DMS153 (cell line): ENCODE data around the gene PUS10.
"Not testable (repeated sequence)": the region's sequence is repeated elsewhere in the genome, so short reads cannot be mapped to it uniquely, and the experiment has no call there.

Experiments
- DNase-seq: peaks from one replicate; lab custom pipeline; 2025; lab: John Stamatoyannopoulos, UW

PUS10 gene, protein sequence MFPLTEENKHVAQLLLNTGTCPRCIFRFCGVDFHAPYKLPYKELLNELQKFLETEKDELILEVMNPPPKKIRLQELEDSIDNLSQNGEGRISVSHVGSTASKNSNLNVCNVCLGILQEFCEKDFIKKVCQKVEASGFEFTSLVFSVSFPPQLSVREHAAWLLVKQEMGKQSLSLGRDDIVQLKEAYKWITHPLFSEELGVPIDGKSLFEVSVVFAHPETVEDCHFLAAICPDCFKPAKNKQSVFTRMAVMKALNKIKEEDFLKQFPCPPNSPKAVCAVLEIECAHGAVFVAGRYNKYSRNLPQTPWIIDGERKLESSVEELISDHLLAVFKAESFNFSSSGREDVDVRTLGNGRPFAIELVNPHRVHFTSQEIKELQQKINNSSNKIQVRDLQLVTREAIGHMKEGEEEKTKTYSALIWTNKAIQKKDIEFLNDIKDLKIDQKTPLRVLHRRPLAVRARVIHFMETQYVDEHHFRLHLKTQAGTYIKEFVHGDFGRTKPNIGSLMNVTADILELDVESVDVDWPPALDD

DNA sequence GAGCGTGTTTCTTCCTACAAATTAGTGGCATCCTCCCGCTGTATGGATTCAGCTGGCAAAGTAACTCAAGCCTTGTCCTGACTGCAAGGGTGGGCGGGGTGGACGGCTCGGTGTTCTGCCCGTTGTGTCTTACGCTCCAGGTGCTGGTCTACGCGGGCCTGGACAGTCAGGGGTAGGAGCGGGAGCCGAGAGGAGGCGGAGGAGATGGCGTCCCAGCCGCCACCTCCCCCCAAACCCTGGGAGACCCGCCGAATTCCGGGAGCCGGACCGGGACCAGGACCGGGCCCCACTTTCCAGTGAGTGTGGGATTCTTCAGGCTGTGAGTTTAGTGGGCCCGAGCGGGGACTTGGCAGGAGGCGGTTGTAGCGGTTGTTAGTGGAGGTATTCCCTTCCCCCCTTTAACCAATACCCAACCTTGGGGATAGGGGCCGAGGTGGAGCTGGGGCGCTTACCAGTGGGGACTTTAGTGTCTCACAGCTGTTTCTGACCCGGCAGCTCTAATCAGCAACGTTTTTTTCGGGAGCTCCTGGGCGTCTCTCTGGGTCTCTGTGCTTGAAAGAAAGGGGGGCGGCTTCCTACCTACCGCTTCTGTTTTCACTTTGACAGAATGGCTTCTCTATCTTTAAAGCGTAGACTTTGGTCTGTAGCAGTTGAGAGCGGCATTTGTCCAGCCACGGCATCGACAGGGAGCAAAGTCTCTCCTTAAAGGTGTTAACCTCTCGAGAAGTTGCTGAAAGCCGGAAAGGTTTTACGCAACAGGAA is at the start of gene PUS10, which contains the start of gene PEX13:
Gene PUS10 (minus strand): TSS at position 700 of the 762 bp plus-strand sequence. CDS start 6,365 bp downstream, outside the sequence.
Gene PEX13 (plus strand): TSS at position 165 of the 762 bp plus-strand sequence. CDS start 40 bp downstream, at position 205.
- peak; percentile 66 for DNase-seq

DNA sequence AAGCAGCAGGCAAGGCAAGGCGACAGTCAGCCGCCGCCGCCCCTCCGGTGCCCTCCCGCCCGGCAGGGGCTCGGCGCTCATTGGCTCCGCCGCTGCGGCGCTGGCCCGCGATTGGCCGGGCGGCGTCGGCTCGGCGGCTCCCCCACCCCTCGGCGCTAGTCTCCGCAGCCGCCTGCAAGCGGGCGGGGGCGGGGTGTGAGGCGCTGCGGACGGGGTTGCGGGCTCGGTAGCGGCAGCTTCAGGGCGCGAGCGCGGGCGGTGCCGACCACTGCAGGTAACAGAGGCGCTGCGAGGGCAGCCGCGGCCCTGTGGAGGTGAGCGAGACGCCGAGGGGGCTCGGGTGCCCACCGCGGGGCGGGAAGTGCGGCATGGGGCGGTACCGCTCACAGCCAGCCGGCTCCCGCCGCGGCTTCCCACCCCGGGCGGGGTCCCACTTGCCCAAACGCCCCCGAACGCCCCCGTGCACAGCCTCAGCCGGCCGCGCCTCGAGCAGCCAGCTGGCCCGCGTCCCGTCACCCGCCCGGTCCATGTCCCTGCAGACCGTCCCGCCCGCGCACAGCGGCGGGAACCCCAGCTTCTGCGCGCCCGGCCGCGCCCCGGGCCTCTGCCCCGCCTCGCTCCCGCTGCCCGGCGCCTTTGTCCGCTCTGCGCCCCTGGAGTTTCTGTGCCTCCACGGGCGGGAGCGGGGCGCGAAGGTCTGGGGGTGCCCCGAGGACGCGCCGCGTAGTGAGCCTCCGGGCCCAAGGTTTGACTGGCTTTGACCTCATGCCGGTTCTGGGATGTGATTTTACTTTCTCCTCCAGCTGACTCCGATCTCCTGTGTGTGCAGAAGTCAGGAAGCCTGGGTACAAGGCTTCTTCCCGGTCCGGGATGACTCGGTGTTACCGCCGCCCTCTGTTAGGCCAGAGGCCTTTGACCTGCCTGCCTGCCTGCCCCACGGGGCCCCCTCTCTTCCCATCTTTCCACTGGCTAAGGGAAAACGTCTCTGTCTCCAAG is 48.0 kb upstream of the PUS10 start, which contains the start of gene SANBR:
Gene SANBR (plus strand): TSS at position 158 of the 996 bp plus-strand sequence. CDS start 4,480 bp downstream, outside the sequence.
- DNase-seq: peak; percentile 85

DNA sequence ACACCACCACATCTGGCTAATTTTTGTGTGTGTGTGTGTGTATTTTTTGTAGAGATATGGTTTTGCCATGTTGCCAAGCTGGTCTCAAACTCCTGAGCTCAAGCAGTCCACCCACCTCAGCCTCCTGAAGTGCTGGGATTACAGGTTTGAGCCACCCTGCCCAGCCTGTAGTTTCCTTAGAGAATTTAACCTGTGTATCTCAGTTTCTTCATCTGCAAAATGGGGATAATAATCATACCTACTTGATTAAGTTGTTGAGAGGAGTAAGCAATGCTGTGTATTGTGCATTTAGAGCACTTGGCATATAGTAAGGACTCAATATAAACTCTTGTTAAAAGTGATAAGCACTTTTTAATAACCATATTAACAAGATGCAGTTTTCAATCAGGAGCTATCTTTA is 41.3 kb upstream of the PUS10 start:
- DNase-seq: no peak

DNA sequence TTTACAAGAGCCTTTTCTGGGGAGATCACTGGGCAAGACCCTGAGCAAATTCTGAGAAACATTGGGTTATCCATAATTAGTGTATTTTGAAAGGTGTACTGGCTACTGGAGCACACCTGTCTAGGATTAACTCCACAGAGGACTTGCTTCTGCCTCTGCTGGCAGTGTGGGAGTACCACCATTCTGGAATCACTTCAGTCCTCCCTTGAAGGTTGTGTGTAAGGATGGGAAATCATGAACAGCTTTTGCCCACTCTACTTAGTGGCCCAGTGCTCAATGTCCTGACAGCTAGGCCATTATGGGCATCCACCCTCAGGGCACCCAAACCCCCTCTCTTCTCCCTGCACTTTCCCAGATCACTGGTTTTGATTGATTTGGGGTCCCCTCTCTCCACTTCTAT is 39.5 kb upstream of the PUS10 start:
- no peak for DNase-seq

DNA sequence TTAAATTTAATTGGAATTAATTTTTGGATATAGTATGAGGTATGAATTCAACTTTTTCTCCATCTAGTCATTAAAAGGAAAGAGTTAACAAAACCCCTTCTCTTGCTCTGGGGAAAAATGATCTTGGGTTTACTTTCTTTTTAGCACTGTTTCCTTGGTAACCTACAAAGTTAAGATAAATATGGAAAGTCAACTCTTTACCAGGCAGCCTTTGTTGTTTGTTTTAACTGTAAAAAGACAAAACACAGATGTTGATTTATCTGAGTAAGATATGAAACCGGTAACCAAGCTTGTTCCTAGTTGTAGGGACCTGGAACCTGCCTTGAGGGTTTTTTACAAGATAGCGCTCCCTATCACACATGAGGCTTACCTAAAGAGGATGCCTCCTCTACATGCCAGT is 37.5 kb upstream of the PUS10 start:
- DNase-seq: no peak

DNA sequence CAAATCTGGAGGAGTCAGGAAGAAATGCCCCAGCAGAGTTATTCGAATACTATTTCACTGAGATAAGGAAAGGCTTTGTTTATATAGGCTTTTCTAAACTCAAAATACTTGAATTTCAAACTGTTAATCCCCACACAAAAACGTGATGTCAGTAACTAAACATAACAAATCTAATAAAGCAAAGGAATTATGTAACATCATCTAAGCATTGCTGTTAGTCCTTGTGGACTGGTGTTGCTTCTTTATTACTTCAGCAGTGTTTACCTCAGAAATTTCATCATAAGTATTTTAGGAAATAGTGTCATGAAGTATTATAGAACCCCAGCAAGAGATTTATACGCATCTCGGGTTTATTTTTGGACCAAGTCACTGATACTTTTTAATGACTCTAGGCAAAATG is 27.9 kb upstream of the PUS10 start:
- DNase-seq: no peak

DNA sequence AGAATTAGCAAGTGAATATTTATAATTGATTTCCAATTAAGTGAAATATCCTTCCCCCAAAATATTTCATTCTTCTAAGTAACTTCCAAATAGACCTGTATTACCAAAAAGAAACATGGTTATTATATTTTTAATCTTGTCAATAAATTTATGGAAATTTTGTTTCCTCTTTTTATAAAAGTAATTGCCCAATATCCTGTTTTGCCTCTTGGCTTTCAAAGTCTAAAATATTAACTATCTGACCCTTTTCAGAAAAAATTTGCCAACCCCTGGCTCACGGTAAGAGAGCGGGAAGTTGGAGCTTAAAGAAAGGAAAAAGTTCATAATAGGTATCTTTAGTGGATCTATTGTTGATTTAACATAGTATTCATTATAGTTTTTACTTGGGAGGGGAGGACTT is 27.2 kb upstream of the PUS10 start:
- no peak for DNase-seq

DNA sequence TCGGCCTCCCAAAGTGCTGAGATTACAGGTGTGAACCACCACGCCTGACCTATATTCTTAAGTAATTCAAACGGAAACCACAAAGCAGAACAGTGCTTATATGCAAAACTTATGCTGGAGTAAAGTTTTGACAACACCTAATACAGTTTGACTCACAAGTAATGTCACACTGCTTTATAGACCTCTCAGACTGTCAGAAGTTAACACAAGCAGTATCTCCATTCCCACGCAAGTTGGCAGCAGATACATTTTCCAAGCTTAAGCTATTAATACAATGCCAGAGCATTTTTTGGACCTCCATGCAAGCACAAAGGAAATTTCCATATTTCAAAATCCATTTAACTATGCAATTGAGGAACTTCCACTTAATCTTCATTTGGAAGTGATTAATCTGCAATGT is 26.6 kb upstream of the PUS10 start:
- DNase-seq: no peak

DNA sequence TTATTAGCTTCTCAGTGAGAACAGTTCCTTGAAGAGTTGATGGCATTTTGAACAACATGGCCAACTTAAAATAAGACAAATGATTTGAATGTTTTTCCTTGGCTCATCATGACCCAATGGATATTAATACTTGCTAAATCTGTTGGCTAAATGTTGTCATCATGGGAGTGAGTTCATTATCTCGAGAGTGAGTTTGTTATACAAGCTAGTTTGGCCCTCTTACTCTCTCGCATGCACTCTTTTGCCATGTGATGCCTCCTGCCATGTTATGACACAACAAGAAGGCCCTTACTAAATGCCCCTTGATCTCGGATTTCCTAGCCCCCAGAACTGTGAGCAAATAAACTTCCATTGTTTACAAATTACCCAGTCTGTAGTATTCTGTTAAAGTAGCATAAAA is 24.8 kb upstream of the PUS10 start:
- no peak for DNase-seq

DNA sequence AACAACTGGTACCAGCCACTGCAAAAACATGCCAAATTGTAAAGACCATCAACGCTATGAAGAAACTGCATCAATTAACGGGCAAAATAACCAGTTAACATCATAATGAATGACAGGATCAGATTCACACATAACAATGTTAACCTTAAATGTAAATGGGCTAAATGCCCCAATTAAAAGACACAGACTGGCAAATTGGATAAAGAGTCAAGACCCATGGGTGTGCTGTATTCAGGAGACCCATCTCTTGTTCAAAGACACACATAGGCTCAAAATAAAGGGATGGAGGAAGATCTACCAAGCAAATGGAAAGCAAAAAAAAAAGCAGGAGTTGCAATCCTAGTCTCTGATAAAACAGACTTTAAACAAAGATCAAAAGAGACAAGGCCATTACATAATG is 18.6 kb upstream of the PUS10 start:
- DNase-seq: not testable (repeated sequence)

DNA sequence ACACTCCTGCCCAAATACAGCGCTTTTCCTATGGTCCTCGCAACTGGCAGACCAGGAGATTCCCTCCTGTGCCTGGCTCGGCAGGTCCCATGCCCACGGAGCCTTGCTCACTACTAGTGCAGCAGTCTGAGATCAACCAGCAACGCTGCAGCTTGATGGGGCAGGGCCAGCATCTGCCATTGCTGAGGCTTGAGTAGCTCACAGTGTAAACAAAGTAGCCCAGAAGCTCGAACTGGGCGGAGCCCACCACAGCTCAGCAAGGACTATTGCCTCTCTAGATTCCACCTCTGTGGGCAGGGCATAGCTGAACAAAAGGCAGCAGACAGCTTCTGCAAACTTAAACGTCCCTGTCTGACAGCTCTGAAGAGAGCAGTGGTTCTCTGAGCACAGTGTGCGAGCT is 16.5 kb upstream of the PUS10 start:
- not testable (repeated sequence) for DNase-seq

DNA sequence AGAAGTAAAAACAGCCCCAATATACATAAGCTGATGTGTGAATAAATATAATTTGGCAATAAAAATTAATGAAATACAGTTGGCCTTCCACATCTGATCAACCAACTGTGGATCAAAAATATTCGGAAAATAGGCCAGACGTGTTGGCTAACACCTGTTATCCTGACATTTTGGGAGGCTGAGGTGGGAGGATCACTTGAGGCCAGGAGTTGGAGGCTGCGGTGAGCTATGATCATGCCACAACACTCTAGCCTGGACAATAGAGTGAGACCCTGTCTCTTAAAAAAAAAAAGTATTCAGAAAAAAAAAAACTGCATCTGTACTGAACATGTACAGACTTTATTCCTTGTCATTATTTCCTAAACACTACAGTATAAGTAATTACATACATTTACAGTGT is 11.5 kb upstream of the PUS10 start:
- DNase-seq: no peak

DNA sequence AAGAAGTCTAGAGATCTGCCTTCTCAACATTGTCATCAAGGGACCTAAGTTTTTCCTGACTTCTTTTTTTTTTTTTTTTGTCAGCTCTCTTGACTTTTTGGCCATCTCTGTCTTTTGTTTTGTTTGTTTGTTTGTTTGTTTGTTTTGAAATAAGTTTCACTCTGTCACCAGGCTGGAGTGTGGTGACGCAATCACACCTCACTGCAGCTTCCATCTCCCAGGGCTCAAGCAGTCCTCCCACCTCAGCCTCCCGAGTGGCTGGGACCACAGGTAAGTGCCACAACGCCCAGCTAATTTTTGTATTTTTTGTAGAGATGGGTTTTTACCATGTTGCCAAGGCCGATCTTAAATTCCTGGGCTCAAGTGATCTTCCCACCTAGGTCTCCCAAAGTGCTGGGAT is 5.6 kb upstream of the PUS10 start:
- DNase-seq: no peak

DNA sequence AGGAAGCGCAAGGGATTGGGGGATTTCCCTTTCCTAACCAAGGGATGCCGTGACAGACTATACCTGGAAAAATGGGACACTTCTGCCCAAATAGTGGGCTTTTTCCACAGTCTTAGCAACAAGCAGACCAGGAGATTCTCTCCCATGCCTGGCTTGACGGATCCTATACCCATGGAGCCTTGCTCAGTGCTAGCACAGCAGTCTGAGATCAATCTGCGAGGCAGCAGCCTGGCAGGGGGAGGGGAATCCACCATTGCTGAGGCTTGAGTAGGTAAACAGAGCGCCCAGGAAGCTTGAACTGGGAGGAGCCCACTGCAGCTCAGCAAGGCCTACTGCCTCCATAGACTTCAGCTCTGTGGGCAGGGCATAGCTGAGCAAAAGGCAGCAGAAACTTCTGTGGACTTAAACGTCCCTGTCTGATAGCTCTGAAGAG is 3.2 kb upstream of the PUS10 start:
- DNase-seq: no peak

DNA sequence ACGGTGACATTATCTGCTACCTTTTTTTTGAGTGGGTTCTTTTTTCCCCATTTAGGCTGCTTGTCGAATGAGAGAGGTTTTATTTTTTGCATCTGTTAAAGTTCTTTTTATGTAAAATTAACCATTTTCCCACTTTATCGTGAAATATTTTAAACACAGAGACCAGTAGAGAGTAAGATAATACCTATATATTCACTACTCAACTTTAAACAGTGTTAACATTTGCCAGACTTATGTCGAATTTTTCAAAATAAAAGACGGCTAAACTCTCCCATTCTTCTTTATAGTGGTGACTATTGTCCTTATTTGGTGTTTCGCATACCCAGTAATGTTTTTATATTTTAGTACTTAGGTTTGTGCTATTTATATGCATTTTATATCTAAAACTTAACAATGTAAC is 743 bp upstream of the PUS10 start:
- DNase-seq: no peak

DNA sequence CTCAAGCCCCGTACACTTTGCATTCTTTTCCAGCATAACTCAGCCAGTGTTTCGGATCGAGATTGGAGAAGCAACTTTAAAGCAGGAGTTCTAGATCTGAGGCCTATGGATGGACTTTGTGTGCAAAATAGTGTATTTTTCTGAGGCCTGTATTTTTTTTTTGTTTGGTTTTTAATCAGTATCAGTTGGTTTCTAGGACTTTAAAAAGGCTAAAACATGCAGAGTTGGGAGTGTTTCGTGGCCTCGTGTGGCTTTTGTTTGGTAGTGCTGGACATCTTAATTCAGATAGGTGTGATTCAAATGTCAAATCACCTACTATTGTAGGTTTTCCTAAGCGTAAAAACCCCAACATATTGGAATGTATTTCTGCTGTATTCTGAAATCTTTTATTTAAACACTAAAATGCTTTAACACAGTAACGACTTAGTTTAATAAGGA is 282 bp upstream of the PUS10 start:
- DNase-seq: no peak

DNA sequence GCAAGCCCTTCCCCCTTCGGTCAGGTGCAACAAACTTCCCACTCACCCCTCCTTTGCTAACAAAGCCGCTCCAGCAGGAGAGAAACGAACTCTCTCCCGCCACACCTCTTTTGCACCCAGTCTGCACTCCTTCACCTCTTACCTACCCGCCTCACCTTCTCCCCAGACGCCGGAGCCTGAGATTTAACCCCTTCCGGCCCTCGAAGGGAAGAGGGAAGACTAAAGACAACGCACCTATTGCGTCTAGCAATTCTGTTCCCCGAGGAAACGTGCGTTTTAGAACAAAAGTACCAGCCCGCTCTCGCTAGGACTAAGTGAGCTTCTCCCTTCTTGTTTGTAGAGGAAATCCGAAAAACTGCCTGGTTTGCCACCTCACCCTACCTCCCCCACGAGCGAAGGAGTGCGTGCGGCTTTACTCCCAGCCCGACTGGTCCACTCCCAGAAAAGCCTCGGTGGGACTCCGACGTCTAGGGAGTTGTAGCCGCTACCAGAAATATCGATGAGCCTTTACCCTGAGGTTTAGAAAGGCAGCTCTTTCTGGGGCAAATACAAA is 976 bp downstream of the PUS10 start:
- peak; percentile 66 for DNase-seq

DNA sequence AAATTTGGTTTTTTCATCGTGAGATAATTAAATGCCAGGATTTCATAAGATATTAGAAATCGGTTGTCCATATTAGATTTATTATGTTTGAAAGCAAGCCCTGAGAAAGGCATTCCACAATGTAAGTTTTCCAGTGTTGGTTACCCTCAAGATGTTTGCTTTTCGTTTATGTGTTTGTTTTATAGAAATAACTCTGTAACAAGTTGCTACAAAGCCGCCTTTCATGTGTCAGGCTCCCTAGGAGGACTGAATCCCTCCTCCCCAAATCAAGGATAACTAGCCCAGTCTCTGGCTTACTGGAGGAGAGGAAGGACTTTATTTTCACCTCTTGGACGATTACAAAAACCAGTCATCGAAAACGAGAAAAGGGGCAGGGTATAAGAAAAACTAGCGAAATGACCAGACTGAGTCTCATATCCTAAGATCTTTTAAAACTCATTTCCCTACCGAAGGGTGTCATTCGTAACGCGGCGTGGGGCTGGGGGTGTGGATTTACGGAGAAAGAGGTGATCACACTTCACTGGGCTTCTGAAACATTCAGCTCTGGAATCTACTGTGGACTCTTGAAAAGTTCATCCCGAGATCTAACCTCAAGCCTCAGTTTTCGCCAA is 1.6 kb downstream of the PUS10 start:
- DNase-seq: no peak

DNA sequence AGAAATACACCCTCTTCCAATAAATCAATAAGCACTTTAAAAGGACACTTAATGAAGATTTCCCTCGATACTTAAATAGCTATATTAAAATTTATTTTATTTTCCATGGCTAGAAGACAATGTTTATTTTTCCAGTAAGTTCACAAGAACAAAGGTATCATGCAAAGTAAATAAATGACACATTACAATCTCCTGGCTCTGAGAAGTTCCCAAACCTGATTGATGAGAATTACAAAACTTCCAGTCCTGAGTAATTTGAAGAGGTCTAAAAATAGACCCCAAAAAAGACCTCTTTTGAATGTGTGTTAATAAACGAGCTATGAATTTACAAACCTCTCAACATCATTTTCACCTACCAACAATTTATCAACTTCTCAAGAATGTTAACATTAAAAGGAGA is 2.1 kb downstream of the PUS10 start:
- no peak for DNase-seq

DNA sequence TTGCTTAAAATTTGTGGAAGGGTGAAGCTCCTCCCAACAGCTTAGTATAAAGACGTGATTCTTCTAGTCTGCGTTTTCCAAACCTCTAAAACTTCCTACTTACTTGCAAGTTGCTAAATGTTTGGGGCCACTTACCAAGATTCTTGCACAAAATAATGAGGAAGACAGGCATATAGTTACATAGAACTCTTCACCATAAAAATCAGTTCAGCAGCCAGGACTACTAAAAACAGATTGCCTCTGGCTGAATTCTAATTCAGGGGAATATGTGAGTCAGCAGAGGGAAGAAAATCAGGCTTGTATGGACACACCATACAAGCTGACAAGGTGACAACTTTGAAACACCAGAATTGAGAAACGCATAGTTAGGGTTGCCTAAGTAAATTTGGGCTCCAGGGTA is 3.3 kb downstream of the PUS10 start:
- DNase-seq: no peak

DNA sequence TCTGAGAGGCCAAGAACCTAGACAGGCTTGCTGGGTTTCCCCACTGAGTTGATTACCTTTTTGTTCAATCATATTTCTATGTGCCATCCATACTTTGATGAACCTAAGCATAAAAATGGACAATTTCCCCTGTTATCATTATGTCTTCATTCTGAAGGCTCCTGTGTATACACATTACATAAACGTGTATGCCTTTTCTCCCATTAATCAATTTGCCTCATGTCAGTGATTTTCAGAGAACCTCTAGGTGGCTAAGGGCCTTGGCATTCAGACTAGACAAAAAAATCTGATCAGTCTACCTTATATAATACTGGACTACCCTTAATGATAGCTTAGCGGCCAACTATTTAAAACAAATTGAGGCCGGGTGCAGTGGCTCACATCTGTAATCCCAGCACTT is 4.7 kb downstream of the PUS10 start:
- DNase-seq: no peak
